Measurements from ENCODE around the gene TREML2. TPM values are rescaled to one million over a fixed set of nuclear protein-coding genes. Genes with fewer than 3 reads are reported as not detected.

Gene TREML2
- total RNA-seq, 4 donors from 2014 or later: 0.19 to 4.3 (median 0.34) TPM

GRCh38 chr6:41187924-41188886 is 12.7 kb downstream of the TREML2 start:
- TF ChIP-seq CTCF (IDR thresholded peaks at IDR 0.05): no peak
- ATAC-seq (ENCODE audit: low FRiP score) (no peak), DNase-seq (ENCODE audit: low spot score) (no peak)

- TF ChIP-seq CTCF (IDR thresholded peaks at IDR 0.05): no peak
- ATAC-seq (ENCODE audit: low FRiP score): no peak
- no peak for DNase-seq (ENCODE audit: low spot score)
Observed at GRCh38 chr6:41186031-41186562, 14.9 kb downstream of the TREML2 start.

GRCh38 chr6:41184761-41185160 is 16.2 kb downstream of the TREML2 start:
- no peak for TF ChIP-seq CTCF (IDR thresholded peaks at IDR 0.05)
- DNase-seq (ENCODE audit: low spot score): no peak
- no peak for ATAC-seq (ENCODE audit: low FRiP score)

DNA sequence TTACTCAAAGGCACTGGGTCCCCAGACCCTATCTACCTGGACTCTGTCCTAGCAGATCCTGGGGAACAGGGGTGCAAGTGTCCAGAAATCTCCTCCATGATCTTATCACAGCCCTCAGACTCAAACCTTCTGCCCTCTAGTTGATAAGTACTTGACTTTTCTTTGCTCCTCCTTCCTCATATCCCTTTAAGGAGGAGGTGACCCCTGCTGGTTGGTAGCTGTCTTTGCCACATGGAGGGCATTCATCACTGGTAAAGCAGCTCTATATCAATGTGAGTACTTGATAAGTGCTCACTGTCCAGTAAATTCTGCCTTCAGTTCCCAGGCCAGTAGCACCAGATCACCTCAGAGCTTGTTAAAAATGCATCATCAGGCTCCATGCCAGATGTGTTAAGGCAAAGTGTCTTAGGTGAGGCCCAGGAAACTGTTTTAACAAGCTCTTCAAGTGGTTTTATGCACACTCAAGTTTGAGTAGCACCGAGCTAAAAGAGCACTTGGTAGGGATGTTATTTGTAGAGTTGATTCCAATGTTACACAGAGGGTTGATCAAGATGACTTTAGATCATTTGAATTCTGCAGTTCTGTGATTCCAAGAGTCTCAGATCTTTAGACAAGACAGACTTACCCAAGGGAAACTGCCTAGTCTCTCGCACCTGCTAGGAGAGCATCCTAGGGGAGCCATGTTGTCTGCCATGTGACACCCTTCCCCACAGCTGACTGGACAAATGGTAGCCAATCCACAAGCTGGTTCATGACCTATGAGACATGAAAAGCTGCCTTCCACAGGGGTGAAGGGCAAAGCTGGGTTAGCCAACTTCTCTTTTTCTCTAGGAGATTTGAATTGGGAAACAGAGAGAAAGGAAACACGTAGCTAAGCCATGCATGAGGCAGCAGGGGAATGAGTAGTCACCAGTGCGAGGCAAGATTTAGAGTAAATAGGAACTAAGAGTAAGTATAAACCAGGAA is 18.6 kb downstream of the TREML2 start:
- ATAC-seq (ENCODE audit: low FRiP score) (no peak), DNase-seq (ENCODE audit: low spot score) (no peak)
- TF ChIP-seq CTCF (IDR thresholded peaks at IDR 0.05): no peak

DNA sequence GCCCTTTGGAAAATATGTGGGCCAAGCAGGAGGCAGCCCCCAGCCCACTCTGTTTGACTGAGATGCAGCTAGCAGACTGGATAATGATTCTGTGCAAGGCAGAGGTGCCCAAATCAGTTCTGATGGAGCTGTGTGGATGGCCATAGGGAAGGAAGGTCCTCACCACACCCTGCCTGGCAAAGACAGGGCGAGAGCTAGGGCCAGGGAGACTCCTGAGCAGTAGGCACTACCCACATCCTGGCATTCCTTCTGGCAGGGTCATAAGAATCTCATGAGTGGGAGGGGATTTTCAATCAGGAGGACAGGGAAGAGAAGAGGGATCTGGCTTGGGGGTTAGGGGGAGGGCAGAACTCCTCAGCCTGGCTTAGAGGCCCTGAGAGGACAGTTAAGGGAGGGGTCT is 19.4 kb downstream of the TREML2 start:
- TF ChIP-seq CTCF (IDR thresholded peaks at IDR 0.05): no peak
- no peak for DNase-seq (ENCODE audit: low spot score)
- ATAC-seq (ENCODE audit: low FRiP score): no peak

GRCh38 chr6:41179163-41179562 is 21.8 kb downstream of the TREML2 start:
- TF ChIP-seq CTCF (IDR thresholded peaks at IDR 0.05): no peak
- ATAC-seq (ENCODE audit: low FRiP score) (no peak), DNase-seq (ENCODE audit: low spot score) (no peak)
